H1 (cell line): ENCODE results near the gene RNASEL. TPM values are rescaled to one million over a fixed set of nuclear protein-coding genes. Genes with fewer than 3 reads are reported as not detected.

Experiments used
- EGR1 ChIP-seq: IDR thresholded peaks from 2 replicates; pipeline ENCODE4 v1.6.1; 2011; ENCODE audit warnings: low read depth, low read length, borderline replicate concordance
- EZH2 ChIP-seq: fragments of 200-600 bp; sonication (generic); IDR thresholded peaks from 2 replicates; pipeline ENCODE4 v1.7.1; 2012; ENCODE audit warnings: low read depth, mild to moderate bottlenecking, moderate library complexity, low read length, inconsistent platforms; ENCODE audit not compliant: severe bottlenecking
- NANOG ChIP-seq: IDR thresholded peaks from 2 replicates; pipeline ENCODE4 v1.6.1; 2011; ENCODE audit warnings: low read length, low read depth, mild to moderate bottlenecking, inconsistent platforms; ENCODE audit not compliant: insufficient read depth, poor library complexity, severe bottlenecking
- RXRA ChIP-seq: IDR thresholded peaks from 2 replicates; pipeline ENCODE4 v1.6.1; 2011; ENCODE audit warnings: low read depth, mild to moderate bottlenecking, low read length, moderate library complexity; ENCODE audit not compliant: insufficient read depth
- USF2 ChIP-seq: IDR thresholded peaks from 2 replicates; pipeline ENCODE4 v1.6.1; 2011; ENCODE audit warnings: low read length, improper control_type of control experiment
- polyA plus RNA-seq, 7 experiments: library from polyadenylated mRNA; depleted of rRNA in 3 of 7; stranded (reverse) in 5 of 7; unstranded in 2 of 7; fragments of >200 nt in 5 of 7; fragments of 200-250 nt in 2 of 7; gene quantifications; 1 replicate in 5 of 7; 2 replicates in 1 of 7; 4 replicates in 1 of 7; pipeline versions ENCODE4 v1.2.1 to v1.2.3, GENCODE V29; 2011 to 2013; ENCODE audit warnings: missing spikeins in 2 of 7, mixed read lengths in 2 of 7
- total RNA-seq: library from RNA; stranded (reverse); fragmentation: NEBNext Ultra II Directional; extraction: Animal tissue kit (Norgen Biotek cat#: 25700); gene quantifications from 2 replicates; pipeline ENCODE4 v1.2.1, GENCODE V29; 2021

The RNASEL gene
- total and polyA plus RNA-seq, 2 of the 8 experiments (the other 6 are each of a cell fraction or from before 2014, with no cell fraction given): 0.39 to 0.78 TPM

DNA sequence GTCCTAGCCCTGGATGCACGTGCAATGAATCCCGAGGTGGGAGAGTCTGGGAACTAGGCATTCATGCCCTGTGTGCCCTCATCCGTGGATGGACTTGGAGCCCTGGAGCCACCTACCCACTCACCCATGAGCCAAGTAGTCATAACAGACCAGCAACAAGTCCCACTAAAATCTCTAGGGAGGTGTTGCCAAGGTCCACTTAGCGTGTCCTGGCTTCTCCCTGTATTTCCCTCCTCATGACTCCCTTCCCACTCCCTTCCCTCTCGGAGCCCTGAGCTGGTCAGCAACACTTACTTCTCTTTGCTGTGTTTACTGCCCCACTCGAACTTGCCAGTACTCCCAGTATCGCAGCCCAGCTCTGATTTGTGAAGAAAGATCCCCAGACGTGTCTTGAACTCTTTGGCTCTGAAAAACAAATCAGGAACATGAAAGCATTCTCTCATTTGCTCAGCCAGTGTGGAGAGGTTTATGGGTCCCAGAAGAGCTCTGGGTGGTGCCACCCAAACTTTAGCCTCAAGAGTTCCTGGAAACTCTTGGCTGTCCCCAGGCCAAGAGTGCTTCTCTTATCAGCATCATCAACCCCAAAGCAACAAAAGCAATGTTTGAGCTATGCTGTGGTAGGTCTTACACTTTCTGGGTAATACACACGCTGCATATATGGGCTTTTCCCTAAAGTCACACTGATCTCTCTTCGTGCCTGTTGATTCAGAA, 14.0 kb upstream of the RNASEL start (continued):
- TF ChIP-seq NANOG: no peak
- no peak for TF ChIP-seq EZH2
- TF ChIP-seq RXRA: no peak
- no peak for TF ChIP-seq USF2
- no peak for TF ChIP-seq EGR1
